Thyroid gland (tissue), 4 donors: ENCODE measurements around the gene EPHA8.

Source experiments
- CTCF ChIP-seq, 6 experiments: fragments of 200-600 bp in 3 of 6; fragments of 450-650 bp in 3 of 6; sonication (generic) in 3 of 6; IDR thresholded peaks; one replicate each; pipeline ENCODE4 v1.5.1; 2016 to 2019; ENCODE audit warnings: antibody characterized with exemption in 6 of 6, mild to moderate bottlenecking in 2 of 6, inconsistent platforms in 1 of 6, moderate library complexity in 1 of 6
- POLR2A ChIP-seq, 2 donors: fragments of 450-650 bp; IDR thresholded peaks; one replicate each; pipeline ENCODE4 v1.6.1; 2017; ENCODE audit warnings: antibody characterized with exemption in 2 of 2, mild to moderate bottlenecking in 2 of 2, moderate library complexity in 1 of 2

GRCh38 chr1:22652881-22653316, 89.6 kb downstream of the EPHA8 start, which contains the start of gene C1QB:
- TF ChIP-seq CTCF (IDR thresholded peaks at IDR 0.05) (no peak), POLR2A (IDR thresholded peaks at IDR 0.05) (no peak)
